Adipocyte (in vitro differentiated cells): Measurements from ENCODE around the gene PAOX.
"Not testable (repeated sequence)": the region's sequence is repeated elsewhere in the genome, so short reads cannot be mapped to it uniquely, and the experiment has no call there.

ENCODE experiments used
- DNase-seq: peaks from one replicate; pipeline ENCODE4 v3.0.0-alpha.2; 2015; ENCODE audit warnings: low read depth
- H3K27me3 ChIP-seq: replicated peaks from 2 replicates; pipeline ENCODE4 v1.7.0; 2013; ENCODE audit warnings: mild to moderate bottlenecking, low read length, moderate library complexity; ENCODE audit not compliant: control insufficient read depth, insufficient read depth
- H3K36me3 ChIP-seq: 2 replicates; pipeline ENCODE4 v1.7.0; 2013; ENCODE audit warnings: low read length, mild to moderate bottlenecking, moderate library complexity; ENCODE audit not compliant: control insufficient read depth, insufficient read depth, severe bottlenecking
- H3K4me1 ChIP-seq: 2 replicates; pipeline ENCODE4 v1.7.0; 2013; ENCODE audit warnings: mild to moderate bottlenecking, low read length, moderate library complexity; ENCODE audit not compliant: control insufficient read depth, insufficient read depth
- H3K4me3 ChIP-seq: 2 replicates; pipeline ENCODE4 v1.7.0; 2013; ENCODE audit warnings: mild to moderate bottlenecking, low read length, moderate library complexity
- H3K9ac ChIP-seq: 2 replicates; pipeline ENCODE4 v1.7.0; 2013; ENCODE audit warnings: mild to moderate bottlenecking, low read length, moderate library complexity
- H3K9me3 ChIP-seq: 2 replicates; pipeline ENCODE4 v1.7.0; 2013; ENCODE audit warnings: mild to moderate bottlenecking, low read length, moderate library complexity; ENCODE audit not compliant: control insufficient read depth

Gene PAOX

GRCh38 chr10:133420579-133420978, 41.5 kb downstream of the PAOX start:
- Histone ChIP-seq H3K27me3 (no peaks in the 10 kb centered on the region), H3K9ac (no peak overlapping the region), H3K4me1 (no peaks in the 10 kb centered on the region), H3K9me3 (no peaks in the 10 kb centered on the region), H3K4me3 (no peak overlapping the region), H3K36me3 (peaks cover 24% of the 10 kb centered on the region)
- no peak for DNase-seq

DNA sequence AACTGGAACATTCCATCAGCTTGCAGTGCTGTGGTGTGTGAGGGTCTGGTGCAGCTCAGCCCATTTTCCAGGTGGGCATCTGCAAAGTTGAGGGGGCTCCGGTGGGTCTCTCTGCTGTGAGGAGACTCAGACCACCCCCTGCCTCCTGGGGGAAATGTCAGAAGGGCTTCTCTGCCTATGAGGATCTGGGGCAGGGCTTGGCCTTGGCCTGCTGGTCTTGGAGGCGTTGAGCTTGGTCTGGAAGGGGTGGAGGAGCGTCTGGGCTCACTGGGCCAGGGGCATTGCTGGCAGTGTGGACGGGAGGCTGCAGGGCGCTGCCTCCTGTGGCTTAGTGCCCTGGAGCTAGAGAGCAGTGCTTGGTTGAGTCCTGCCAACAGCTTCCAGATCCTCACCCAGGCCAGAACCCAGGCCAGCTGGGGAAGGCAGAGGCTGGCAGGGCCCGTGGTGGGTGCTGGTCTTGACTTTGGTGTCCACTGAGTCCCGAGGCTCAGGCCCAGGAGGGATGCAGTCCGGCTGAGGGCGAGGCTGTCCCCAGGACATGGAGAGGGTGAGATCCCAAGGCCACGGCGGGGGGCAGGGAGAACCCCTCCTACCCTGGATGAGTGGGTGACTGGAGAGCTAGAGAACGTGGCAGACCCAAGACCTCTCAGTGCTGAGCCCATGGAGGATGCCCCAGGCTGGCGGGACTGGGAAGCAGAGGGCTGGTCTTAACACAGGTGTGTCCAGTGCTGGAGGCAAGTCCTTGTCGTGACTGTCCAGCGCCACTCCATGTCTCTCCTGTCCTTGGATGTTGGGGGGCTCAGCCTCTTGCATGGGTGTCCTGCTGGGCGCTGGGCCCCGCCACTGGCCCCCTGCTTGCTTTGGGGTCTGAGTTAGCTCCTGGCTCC, 42.5 kb downstream of the PAOX start:
- Histone ChIP-seq H3K9ac (no peak overlapping the region), H3K27me3 (no peaks in the 10 kb centered on the region), H3K4me3 (no peak overlapping the region), H3K4me1 (no peaks in the 10 kb centered on the region), H3K9me3 (no peaks in the 10 kb centered on the region), H3K36me3 (peaks cover 20% of the 10 kb centered on the region)
- no peak for DNase-seq

DNA sequence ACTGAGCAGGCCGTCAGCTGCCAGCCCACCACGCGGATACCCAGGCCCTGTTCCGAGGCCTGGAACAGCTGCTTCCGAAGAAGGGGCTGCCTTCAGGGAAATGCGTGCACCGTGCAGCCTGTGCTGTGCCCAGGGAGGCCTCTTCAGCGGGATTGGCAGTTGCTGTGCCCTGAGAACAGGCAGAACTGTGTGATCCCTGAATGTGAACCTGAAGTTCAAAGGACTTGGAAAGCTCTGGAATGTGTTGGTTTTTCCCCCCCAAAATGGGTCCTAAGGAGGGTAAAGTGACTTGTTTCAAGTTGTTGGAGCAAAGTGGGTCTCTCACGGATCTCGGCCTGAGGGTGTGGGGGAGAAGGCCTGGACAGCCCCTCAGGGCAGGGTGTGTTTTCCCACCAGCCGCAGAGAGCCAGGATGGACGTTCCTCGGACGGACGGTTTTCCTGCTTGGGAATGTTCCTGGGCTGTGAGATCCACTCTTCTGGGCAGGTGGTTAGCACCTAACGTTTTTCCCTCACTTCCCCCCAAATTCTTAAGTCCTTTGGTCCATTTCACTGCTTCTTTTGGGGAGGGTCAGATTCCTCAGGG, 43.3 kb downstream of the PAOX start:
- no peaks in the 10 kb centered on the region for H3K9me3 ChIP-seq

DNA sequence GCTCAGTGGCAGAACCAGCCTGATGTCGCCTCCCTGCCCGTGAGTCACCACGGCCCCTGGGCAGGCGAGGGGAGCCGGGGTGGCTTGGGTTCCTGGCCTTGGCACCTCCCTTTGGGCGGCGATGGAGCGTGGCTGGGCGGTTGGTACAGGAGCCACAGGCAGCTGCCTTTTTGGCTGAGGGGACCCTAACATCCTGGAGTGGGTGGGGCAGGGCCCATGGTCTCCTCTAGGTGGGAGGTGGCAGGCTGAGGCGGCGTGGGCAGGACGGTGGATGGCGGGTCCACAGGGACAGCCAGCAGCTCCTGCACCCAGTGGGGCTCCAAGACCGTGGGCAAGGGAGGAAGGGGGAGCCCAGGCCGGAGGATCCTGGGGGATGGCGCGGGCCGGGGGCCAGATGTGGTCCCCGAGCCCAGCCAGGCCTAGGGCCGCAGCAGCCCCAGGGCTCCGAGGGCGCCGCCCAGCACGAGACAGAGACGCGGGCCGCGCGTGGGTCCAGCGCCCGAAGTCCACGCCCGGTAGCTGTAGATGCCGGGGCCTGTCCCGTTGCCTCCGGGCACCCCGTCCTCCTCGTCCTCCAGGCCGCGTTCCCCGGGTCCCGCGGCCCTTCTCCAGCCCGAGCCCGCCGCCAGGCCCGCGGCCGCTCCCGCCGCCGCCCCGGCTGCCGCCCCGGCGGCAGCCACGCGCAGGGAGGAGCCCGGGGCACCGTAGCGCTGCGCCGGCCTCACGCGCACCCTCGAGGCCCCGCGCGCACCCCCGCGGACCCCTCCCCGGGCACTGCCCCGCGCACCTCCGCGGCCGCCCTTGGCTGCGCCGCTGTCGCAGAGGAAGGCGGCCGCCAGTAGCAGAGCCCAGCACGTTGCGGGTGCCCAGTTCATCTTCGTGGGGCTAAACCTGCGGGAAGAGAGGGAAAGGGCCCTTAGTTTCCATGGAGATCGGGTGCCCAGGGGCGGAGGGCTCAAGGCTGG, 44.0 kb downstream of the PAOX start:
- peak; percentile 27 for DNase-seq
- Histone ChIP-seq H3K4me3 (no peak overlapping the region), H3K9ac (no peak overlapping the region), H3K27me3 (no peaks in the 10 kb centered on the region), H3K9me3 (no peaks in the 10 kb centered on the region), H3K4me1 (no peaks in the 10 kb centered on the region), H3K36me3 (peaks cover 20% of the 10 kb centered on the region)

More for the DNA sequence above, 43.3 kb downstream of the PAOX start:
- Histone ChIP-seq H3K27me3 (no peaks in the 10 kb centered on the region), H3K9ac (no peak overlapping the region), H3K36me3 (peaks cover 20% of the 10 kb centered on the region), H3K4me3 (no peak overlapping the region), H3K4me1 (no peaks in the 10 kb centered on the region)
- no peak for DNase-seq

DNA sequence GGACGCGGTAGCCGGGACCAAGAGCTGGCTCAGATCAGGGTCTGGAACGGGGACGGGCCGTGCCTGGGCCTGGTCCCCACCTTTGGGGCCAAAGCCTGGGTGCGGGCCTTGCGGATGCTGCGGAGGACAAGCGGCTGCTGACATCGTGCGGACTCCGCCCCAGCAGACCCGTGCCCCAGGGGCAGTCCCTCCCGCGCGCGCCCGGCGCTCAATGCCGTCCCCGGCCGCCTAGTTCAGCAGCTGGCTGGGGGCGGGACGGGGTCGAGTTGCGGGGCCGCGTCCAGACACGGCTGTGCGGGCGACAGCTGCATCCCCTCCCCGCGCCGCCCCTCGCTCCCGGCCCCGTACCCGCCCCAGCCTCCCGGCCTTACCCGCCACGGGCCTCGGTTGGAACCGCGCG, 45.0 kb downstream of the PAOX start:
- not testable (repeated sequence) for H3K9ac ChIP-seq, H3K9me3 ChIP-seq, H3K4me1 ChIP-seq, DNase-seq, H3K27me3 ChIP-seq, H3K4me3 ChIP-seq
- peaks cover 18% of the 10 kb centered on the region for H3K36me3 ChIP-seq

GRCh38 chr10:133424601-133425000, 45.5 kb downstream of the PAOX start, which contains the start of gene SPRN:
SPRN (minus strand) TSS chr10:133424625; CDS start chr10:133423681, 944 bp downstream.
- not testable (repeated sequence) for DNase-seq, H3K27me3 ChIP-seq, H3K9me3 ChIP-seq, H3K9ac ChIP-seq, H3K4me3 ChIP-seq, H3K4me1 ChIP-seq
- peaks cover 13% of the 10 kb centered on the region for H3K36me3 ChIP-seq

DNA sequence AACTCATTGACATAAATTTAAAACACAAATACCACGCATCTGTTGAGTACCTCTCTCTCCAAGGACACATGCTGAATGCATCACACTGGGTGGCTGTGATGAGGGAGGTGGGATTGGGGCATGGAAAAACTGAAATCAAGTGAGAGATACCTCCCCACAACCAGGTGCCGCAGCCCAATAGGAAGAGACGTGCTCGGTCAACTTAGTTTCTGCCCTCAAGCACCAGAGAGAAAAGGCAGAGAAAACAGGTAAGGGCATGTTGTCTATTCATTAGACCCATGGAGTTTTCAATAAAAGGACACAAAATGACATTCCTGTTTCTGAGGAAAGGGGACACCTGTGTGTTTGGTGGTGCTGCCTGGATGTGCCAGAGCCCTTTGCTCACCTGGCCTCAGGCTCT, 50.5 kb downstream of the PAOX start:
- not testable (repeated sequence) for H3K36me3 ChIP-seq, H3K4me3 ChIP-seq, H3K9me3 ChIP-seq, DNase-seq, H3K9ac ChIP-seq, H3K27me3 ChIP-seq, H3K4me1 ChIP-seq

- H3K27me3 ChIP-seq, H3K9me3 ChIP-seq, H3K4me3 ChIP-seq, H3K9ac ChIP-seq, H3K4me1 ChIP-seq, H3K36me3 ChIP-seq, DNase-seq: not testable (repeated sequence)
Measured at GRCh38 chr10:133431888-133432613, 53.0 kb downstream of the PAOX start.

- H3K36me3 ChIP-seq, H3K4me3 ChIP-seq, H3K9ac ChIP-seq, H3K9me3 ChIP-seq, H3K4me1 ChIP-seq, H3K27me3 ChIP-seq, DNase-seq: not testable (repeated sequence)
Measured at GRCh38 chr10:133432789-133433188, 53.7 kb downstream of the PAOX start.

DNA sequence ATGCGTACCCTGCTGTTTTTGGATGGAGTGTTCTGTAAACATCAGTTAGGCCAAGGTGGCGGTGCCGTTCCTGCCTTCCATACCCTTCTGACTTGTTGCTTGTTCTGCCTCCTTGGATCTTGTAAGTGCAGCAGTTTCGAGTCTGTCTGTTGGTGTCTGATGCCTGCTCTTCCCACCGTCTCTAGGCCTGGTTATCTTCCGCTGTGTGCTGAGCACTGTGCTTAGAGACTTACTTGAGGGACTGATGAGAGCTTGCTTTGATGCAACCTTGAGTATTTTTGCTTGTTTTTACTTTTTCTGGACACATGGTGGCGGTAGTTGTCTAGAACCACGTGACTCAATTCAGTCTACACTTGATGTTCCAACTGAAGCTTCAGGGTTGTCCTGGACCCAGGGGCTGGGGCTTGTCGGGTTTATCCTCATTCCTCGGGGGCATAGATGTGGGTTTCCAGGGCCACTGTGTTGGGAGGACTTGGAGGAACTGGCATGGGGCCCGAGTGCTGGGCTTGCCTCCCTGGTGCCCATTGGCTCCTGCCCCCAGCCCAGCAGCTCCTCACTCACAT, 59.7 kb downstream of the PAOX start:
- no peaks in the 10 kb centered on the region for H3K4me1 ChIP-seq
- H3K4me3 ChIP-seq: no peak overlapping the region
- DNase-seq: peak; percentile 37
- no peaks in the 10 kb centered on the region for H3K9me3 ChIP-seq
- H3K36me3 ChIP-seq: no peaks in the 10 kb centered on the region
- H3K9ac ChIP-seq: no peak overlapping the region
- no peaks in the 10 kb centered on the region for H3K27me3 ChIP-seq
